Stimulated activated naive B cell treated with anti-CD40 and anti-IgM and Interleukin-4, amounts not matched to agents 10 μg/mL and 1 μg/mL and 100 μg/mL, for 72 hours (primary cell): ENCODE measurements around the gene TNFAIP8.

Source experiments
- ATAC-seq, 2 donors: fragments of 150-1000 bp; cut with Tn5 transposase; replicated peaks; 2 replicates each; pipeline ENCODE4 v1.10.0; 2021; ENCODE audit warnings: moderate library complexity in 1 of 2
- DNase-seq: peaks from one replicate; pipeline ENCODE4 v3.0.0; 2021
- H3K27ac Mint-ChIP-seq: one replicate; pipeline ENCODE4 v1.8.0; 2022; ENCODE audit warnings: mild to moderate bottlenecking, mixed read lengths
- H3K27me3 Mint-ChIP-seq, 2 donors: one replicate each; pipeline ENCODE4 v1.8.0; 2022; ENCODE audit warnings: mixed read lengths in 2 of 2
- H3K36me3 Mint-ChIP-seq, 2 donors: one replicate each; pipeline ENCODE4 v1.8.0; 2022; ENCODE audit warnings: mixed read lengths in 2 of 2, mild to moderate bottlenecking in 1 of 2
- H3K4me1 Mint-ChIP-seq, 2 donors: one replicate each; pipeline ENCODE4 v1.8.0; 2022; ENCODE audit warnings: mixed read lengths in 2 of 2, mild to moderate bottlenecking in 1 of 2
- H3K4me3 Mint-ChIP-seq, 2 donors: one replicate each; pipeline ENCODE4 v1.8.0; 2022; ENCODE audit warnings: mild to moderate bottlenecking in 2 of 2, mixed read lengths in 2 of 2, moderate library complexity in 1 of 2
- H3K9me3 Mint-ChIP-seq, 2 donors: one replicate each; pipeline ENCODE4 v1.8.0; 2022; ENCODE audit warnings: mixed read lengths in 2 of 2, mild to moderate bottlenecking in 1 of 2

The TNFAIP8 gene

DNA sequence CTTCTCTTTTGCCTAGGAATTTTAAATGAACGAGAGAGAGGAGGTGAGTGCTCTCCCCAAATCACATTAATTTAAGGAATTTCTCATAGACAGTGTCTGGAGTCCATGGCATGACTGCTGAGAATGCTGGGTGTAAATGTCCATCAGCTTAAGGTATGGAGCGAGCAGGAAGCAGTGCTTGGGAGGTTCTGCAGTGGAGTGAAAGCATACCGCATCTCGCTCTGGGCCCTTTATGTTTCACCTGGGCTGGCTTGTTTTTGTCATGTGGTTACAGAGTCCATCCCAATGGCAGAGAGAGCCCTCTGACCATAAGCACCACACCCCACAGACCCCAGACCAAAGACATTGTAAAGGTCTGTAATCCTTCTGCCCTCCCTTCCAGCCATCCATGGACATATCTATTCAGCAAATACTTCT lies 20.6 kb upstream of the TNFAIP8 start:
- peaks cover 8 to 12% of the 10 kb centered on the region in 2 donors for H3K36me3 Mint-ChIP-seq
- DNase-seq (no peak), ATAC-seq (no peak)
- no peaks in the 10 kb centered on the region for H3K9me3 Mint-ChIP-seq
- peak overlapping the region; percentile 74 for H3K27ac Mint-ChIP-seq
- H3K27me3 Mint-ChIP-seq: no peaks in the 10 kb centered on the region
- H3K4me1 Mint-ChIP-seq: peaks cover 69 to 97% of the 10 kb centered on the region in 2 donors
- H3K4me3 Mint-ChIP-seq: no peak overlapping the region

DNA sequence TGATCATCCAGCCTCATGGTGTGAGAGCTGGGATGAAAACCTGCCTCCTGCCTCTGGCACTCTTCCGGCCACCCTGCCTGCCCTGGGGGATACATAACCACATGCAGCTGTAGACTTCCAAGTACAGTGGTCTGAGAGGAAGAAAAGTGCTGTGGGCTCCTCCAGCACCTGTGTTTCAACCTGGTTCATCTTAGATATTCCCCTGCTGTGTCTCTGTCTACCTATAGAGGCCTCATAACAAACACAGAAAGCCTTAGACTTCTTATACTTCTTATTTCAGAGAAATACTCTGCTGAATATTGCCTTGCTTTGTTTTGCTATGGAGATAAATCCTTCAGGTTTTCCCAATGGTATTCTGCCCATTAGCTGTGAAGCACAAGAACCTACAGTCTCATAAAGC lies 19.6 kb upstream of the TNFAIP8 start:
- no peak for DNase-seq
- Mint-ChIP-seq H3K4me3 (no peak overlapping the region), H3K9me3 (peaks cover 0 to 4% of the 10 kb centered on the region in 2 donors), H3K27me3 (no peaks in the 10 kb centered on the region), H3K4me1 (peaks cover 70 to 97% of the 10 kb centered on the region in 2 donors), H3K36me3 (peaks cover 9 to 14% of the 10 kb centered on the region in 2 donors), H3K27ac (peak overlapping the region; percentile 28)
- ATAC-seq: no peak

DNA sequence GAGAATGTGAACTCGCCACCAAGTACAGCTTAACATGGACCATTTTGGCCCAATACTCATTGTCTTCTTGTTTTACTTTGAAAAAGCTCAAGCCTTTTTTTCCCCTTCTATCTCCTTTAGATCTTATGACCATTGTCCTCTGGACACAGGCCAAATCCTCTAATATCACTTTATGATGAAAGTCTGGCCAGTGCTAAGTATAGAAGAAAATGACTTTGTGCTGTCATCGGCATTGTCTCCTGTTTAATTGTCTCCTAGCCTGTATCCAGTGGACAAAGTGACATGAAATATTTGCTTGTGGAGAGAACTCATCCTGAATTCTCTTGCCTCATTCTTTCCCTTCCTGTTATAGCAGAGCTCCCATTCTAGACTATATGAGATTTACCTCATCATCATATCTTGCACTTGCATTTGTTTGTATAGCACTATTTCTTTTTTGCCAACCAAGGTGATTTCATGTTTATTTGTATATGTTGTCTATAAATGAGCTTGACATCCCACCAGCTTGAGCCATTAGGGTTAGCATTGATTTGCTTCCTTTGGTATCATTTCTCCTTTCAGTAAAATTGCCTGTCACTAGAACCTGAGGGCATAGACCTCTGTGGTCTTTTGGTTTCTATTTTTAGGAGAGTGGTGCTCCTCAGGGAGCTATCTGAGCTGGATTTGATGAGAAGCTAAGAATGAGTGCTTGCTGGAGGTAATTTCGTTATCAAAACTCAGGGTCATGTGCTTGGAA lies 18.8 kb upstream of the TNFAIP8 start:
- DNase-seq: no peak
- H3K4me3 Mint-ChIP-seq: peak overlapping the region; percentile 29 to 65
- no peaks in the 10 kb centered on the region for H3K27me3 Mint-ChIP-seq
- H3K27ac Mint-ChIP-seq: peak overlapping the region; percentile 95
- peak; percentile 12 to 13 for ATAC-seq
- H3K4me1 Mint-ChIP-seq: peaks cover 66 to 97% of the 10 kb centered on the region in 2 donors
- H3K9me3 Mint-ChIP-seq: peaks cover 0 to 4% of the 10 kb centered on the region in 2 donors
- peaks cover 9 to 14% of the 10 kb centered on the region in 2 donors for H3K36me3 Mint-ChIP-seq

DNA sequence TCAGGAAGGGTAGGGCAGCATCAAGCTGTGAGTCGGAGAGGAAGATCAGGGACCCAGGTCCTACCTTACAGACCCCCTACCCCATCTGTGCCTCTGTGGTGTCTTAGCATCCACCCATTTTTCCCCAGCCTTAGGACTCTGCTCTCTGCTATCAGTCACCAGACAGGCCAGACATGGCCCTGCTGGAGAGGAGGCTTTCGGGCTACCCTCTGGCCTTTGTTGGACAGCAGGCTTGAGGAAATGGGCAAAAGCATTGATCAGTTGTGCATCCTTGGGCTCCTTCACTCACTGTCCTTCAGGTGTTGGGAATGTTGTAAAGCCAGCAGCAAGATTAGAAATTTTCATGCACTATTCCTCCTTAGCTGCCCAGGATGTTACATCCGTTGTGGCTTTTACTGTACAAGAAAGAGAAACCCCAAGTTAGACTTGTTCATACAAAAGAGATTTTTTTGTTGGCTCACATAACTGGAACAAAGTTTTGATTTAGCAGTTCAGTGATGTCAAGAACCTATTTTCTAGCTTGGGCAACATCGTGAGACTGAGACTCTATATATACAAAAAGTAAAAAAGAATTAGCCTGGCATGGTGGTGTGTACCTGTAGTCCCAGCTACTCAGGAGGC lies 17.4 kb upstream of the TNFAIP8 start:
- peak overlapping the region; percentile 61 to 69 for H3K4me3 Mint-ChIP-seq
- peaks cover 0 to 4% of the 10 kb centered on the region in 2 donors for H3K9me3 Mint-ChIP-seq
- H3K27me3 Mint-ChIP-seq: no peaks in the 10 kb centered on the region
- H3K4me1 Mint-ChIP-seq: peaks cover 61 to 97% of the 10 kb centered on the region in 2 donors
- no peak for DNase-seq
- H3K36me3 Mint-ChIP-seq: peaks cover 9 to 20% of the 10 kb centered on the region in 2 donors
- ATAC-seq: no peak
- H3K27ac Mint-ChIP-seq: peak overlapping the region; percentile 95

DNA sequence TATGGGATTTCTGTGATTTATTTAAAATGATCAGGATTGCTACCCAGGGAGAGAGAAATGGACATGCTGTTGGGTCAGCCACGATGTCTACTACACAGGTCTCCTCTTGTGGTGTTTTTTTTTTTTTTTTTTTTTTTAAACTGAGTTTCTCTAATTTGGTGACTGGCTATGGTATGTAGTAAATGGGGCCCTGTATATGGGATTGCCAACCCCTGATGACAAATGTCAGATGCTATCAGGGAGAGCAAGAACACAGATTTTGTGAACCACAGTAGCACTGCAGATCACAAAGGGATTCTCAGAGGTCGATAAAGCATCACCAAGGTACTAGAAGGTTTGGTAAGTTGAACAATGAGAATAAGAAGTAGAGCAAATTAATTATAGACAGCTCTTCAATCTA lies 16.5 kb upstream of the TNFAIP8 start:
- no peaks in the 10 kb centered on the region for H3K27me3 Mint-ChIP-seq
- no peak overlapping the region for H3K4me3 Mint-ChIP-seq
- DNase-seq (no peak), ATAC-seq (no peak)
- peak overlapping the region; percentile 95 for H3K27ac Mint-ChIP-seq
- H3K9me3 Mint-ChIP-seq: peaks cover 0 to 4% of the 10 kb centered on the region in 2 donors
- peaks cover 63 to 100% of the 10 kb centered on the region in 2 donors for H3K4me1 Mint-ChIP-seq
- H3K36me3 Mint-ChIP-seq: peaks cover 8 to 21% of the 10 kb centered on the region in 2 donors

DNA sequence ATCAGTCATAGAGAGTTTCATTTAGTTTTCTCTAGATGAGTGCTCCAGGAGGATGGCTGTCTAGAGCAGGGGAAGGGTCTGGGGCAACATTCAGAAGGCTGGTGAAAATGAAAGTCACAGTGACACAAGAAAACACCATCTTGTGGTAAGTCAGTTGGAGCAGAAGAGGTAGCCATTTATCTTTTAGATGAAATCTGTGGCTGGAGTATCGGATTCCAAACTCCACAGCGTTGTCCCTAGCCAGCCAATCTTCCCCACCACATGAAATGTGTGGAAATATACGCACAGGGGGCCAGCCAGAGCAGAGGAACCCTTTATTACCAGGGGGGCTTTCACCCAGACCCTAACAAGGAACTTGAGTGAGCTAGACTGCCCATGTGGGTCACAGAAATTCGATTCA lies 15.9 kb upstream of the TNFAIP8 start:
- no peak for ATAC-seq
- Mint-ChIP-seq H3K27me3 (no peaks in the 10 kb centered on the region), H3K27ac (peak overlapping the region; percentile 99)

DNA sequence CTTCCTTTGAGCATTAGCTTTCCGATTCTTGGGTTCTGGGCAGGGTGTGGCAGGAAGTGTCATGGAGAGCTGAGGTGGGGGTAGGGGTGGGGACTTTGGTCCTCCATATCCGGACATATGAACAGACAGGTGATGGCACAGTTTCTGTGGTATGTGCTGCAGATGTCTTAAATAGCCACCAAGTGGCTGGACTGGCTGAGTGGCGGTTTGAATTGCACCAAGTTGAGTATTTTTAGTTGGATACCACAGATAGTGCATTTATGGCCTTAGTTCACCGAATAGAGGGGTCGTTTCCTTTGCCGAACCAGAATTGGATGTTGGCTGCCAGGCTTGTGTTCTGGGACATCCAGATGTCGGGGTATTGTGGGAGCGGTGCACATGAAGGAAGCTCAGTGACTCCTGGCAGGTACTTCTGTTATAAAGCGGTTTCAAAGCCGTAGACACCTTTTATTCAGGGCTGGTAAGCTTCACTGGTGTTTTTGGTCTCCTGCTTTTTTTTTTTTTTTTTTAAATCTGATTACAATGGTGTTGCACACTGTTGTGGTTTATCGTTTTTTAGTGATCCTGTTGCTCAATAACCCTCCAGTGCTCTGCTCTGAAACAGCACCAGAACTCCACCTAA lies 15.1 kb upstream of the TNFAIP8 start:
- peak overlapping the region; percentile 99 for H3K27ac Mint-ChIP-seq
- peaks cover 58 to 95% of the 10 kb centered on the region in 2 donors for H3K4me1 Mint-ChIP-seq
- H3K27me3 Mint-ChIP-seq: no peaks in the 10 kb centered on the region
- ATAC-seq (peak in 1 of 2 donors; percentile 22), DNase-seq (no peak)
- H3K9me3 Mint-ChIP-seq: peaks cover 0 to 6% of the 10 kb centered on the region in 2 donors
- H3K4me3 Mint-ChIP-seq: peak overlapping the region; percentile 66 to 69
- H3K36me3 Mint-ChIP-seq: peaks cover 8 to 24% of the 10 kb centered on the region in 2 donors

More for the DNA sequence above, 15.9 kb upstream of the TNFAIP8 start:
- no peak for DNase-seq
- H3K4me1 Mint-ChIP-seq: peaks cover 61 to 97% of the 10 kb centered on the region in 2 donors
- H3K4me3 Mint-ChIP-seq: peak overlapping the region; percentile 66 to 69
- peaks cover 0 to 6% of the 10 kb centered on the region in 2 donors for H3K9me3 Mint-ChIP-seq
- H3K36me3 Mint-ChIP-seq: peaks cover 8 to 21% of the 10 kb centered on the region in 2 donors

DNA sequence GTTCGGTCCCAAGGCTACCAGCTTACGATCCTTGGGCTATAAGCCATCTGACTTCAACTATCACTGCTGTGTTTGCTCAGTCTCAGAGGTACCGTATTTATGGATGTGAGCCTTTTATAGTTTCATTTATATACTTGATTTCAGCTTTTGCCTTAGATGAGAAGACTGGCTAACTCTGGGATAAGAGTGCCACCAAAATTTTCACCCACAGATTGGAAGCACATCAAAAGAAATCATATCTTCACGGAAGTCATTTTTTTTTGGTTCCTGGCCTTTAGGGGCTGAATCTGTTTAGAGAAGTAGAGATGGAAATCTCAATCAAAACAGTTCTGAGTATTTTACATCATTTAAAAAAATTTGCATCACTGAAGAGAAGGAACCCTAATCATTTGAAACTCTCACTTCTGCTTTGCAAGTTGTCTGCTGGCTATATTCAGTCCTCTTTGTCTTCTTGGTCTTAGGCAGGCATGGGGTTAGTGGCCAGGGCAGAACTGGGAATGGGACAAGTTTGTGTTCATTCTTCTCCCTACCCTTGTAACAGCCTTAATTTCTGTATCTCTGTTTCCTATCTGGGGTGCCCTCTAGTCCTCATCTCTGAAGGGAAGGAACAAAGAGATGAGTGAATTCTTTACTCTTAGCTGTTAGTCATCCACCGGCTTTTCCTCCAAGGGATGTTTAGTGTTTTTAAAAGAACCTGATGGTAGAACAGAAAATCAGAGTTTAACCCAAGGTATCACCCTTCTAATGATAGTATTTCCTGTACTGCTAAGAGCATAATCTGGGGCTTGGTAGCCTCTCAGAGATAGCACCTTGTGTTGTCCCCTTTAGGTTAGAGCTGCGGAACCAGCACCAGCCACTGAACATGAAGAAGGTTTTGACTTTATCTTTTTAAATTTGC lies 14.1 kb upstream of the TNFAIP8 start:
- Mint-ChIP-seq H3K9me3 (peaks cover 0 to 6% of the 10 kb centered on the region in 2 donors), H3K27me3 (no peaks in the 10 kb centered on the region), H3K4me3 (peak overlapping the region; percentile 66 to 69), H3K36me3 (peaks cover 9 to 33% of the 10 kb centered on the region in 2 donors), H3K4me1 (peaks cover 60 to 95% of the 10 kb centered on the region in 2 donors), H3K27ac (peak overlapping the region; percentile 99)
- peak; percentile 75 to 81 for ATAC-seq
- DNase-seq: peak; percentile 59

DNA sequence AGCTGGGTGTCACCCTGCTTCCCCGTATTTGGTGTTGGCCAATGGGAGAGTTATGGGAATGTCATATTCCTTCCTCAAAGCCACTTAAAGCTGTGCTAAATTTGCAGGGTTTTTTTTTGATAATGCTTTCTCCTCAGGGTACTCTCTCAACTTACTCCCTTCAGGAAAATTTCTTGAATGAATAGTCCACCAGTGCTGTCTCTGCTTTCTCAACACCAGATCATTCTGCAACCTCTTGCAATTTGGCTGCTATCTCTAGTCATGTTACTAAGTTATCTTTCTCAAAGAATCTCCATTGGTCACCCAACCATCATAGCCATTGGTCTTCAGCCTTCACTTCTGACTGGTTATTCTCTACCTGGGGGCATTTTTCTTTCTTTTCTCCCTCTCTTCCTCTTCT lies 13.4 kb upstream of the TNFAIP8 start:
- Mint-ChIP-seq H3K9me3 (peaks cover 0 to 6% of the 10 kb centered on the region in 2 donors), H3K27me3 (no peaks in the 10 kb centered on the region), H3K27ac (peak overlapping the region; percentile 99), H3K36me3 (peaks cover 9 to 28% of the 10 kb centered on the region in 2 donors), H3K4me3 (peak overlapping the region; percentile 66 to 69), H3K4me1 (peaks cover 60 to 95% of the 10 kb centered on the region in 2 donors)
- DNase-seq: no peak
- ATAC-seq: no peak

DNA sequence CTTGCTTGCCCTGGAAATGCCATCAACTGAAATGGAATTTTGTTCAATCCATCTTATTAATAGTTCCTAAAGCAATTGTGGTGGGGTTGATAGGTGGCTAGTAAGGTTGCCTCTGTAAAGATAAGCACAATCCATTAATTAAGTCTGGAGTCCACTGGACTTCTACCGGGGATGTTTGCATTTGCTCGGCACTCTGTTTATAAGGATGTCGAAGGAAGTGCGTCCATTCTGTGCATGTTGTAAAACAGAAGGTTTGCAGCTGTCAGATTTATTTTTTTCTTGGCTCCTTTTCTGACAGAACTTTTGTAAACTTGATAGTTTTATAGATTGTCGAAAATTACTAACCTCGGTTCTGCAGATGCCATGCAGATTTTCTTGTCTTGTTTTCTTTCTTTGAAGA lies 12.8 kb upstream of the TNFAIP8 start:
- H3K9me3 Mint-ChIP-seq: peaks cover 0 to 6% of the 10 kb centered on the region in 2 donors
- DNase-seq: no peak
- peak overlapping the region; percentile 99 for H3K27ac Mint-ChIP-seq
- H3K4me3 Mint-ChIP-seq: no peak overlapping the region
- peaks cover 9 to 28% of the 10 kb centered on the region in 2 donors for H3K36me3 Mint-ChIP-seq
- H3K27me3 Mint-ChIP-seq: no peaks in the 10 kb centered on the region
- H3K4me1 Mint-ChIP-seq: peaks cover 60 to 95% of the 10 kb centered on the region in 2 donors
- ATAC-seq: no peak

DNA sequence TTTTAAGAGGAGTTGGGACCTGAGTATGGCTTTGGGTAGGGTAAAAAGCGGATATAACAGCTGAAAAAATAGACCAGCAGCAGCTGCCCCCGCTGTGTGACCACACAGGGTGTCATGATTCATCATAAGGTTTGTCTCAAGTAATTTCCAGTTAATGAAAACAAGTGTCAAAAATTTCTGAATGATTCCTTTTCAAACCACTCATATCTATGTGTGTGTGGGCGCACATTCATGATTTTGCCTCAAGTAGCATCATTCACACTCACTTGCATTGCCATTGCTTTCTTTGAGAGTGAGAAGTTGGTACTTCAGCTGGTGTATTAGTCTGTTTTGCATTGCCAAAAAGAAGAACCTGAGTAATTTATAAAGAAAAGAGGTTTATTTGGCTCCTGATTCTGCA lies 12.1 kb upstream of the TNFAIP8 start:
- ATAC-seq: peak; percentile 40 to 41

DNA sequence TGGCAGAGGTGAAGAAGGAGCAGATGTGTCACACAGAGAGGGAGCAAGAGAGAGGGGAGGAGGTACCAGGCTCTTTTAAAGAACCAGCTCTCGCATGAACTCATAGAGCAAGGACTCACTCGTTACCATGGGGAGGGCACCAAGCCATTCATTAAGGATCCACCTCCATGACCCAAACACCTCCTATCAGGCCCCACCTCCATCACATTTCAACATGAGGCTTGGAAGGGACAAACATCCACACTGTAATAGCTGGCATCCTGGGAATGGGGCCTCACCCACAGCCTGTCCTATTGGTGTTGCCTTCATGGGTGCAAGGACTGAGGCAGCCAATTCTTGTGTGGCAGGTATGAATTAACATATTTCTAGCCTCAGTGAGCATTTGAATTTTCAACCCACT lies 11.6 kb upstream of the TNFAIP8 start:
- DNase-seq (no peak), ATAC-seq (no peak)
- Mint-ChIP-seq H3K4me1 (peaks cover 64 to 95% of the 10 kb centered on the region in 2 donors), H3K27me3 (no peaks in the 10 kb centered on the region), H3K27ac (peak overlapping the region; percentile 90), H3K4me3 (peak overlapping the region; percentile 21 to 30), H3K36me3 (peaks cover 12 to 32% of the 10 kb centered on the region in 2 donors), H3K9me3 (peaks cover 0 to 6% of the 10 kb centered on the region in 2 donors)

More for the DNA sequence above, 12.1 kb upstream of the TNFAIP8 start:
- H3K36me3 Mint-ChIP-seq: peaks cover 9 to 28% of the 10 kb centered on the region in 2 donors
- peak; percentile 38 for DNase-seq
- peaks cover 60 to 95% of the 10 kb centered on the region in 2 donors for H3K4me1 Mint-ChIP-seq
- peak overlapping the region; percentile 21 to 30 for H3K4me3 Mint-ChIP-seq
- no peaks in the 10 kb centered on the region for H3K27me3 Mint-ChIP-seq
- peak overlapping the region; percentile 90 for H3K27ac Mint-ChIP-seq
- H3K9me3 Mint-ChIP-seq: peaks cover 0 to 6% of the 10 kb centered on the region in 2 donors

DNA sequence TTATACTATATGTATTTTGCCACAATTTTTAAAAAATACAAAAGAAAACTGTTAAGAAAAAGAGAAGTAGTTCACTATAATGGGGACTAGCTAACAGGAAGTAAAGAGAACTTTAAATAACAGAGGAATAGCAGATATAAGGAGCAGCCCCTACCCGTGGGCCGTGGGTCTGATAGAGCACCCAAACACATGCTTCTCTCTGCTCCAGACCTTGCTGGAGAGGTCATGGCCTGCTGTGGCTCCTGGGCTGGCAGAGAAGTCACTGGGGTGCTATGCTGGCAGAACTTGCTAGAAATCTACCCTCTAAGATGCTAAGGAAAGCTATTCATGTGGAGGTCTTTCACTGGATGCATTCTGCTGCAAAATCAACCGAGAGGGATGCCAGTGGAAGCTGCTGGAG lies 10.0 kb upstream of the TNFAIP8 start:
- DNase-seq: no peak
- ATAC-seq: no peak
- H3K4me1 Mint-ChIP-seq: peaks cover 59 to 95% of the 10 kb centered on the region in 2 donors
- H3K4me3 Mint-ChIP-seq: peak overlapping the region; percentile 21 to 25
- H3K27me3 Mint-ChIP-seq: no peaks in the 10 kb centered on the region
- peaks cover 0 to 2% of the 10 kb centered on the region in 2 donors for H3K9me3 Mint-ChIP-seq
- H3K27ac Mint-ChIP-seq: peak overlapping the region; percentile 75
- peaks cover 8 to 30% of the 10 kb centered on the region in 2 donors for H3K36me3 Mint-ChIP-seq
